ENCODE results near the gene IFITM10. TPM values are rescaled to one million over a fixed set of nuclear protein-coding genes. Genes with fewer than 3 reads are reported as not detected.
A peak's percentile ranks its signal among the peaks of the same experiment; 100 is the strongest.

Gene IFITM10
- total RNA-seq, 1 experiment from 2014 or later: 18.0 TPM

DNA sequence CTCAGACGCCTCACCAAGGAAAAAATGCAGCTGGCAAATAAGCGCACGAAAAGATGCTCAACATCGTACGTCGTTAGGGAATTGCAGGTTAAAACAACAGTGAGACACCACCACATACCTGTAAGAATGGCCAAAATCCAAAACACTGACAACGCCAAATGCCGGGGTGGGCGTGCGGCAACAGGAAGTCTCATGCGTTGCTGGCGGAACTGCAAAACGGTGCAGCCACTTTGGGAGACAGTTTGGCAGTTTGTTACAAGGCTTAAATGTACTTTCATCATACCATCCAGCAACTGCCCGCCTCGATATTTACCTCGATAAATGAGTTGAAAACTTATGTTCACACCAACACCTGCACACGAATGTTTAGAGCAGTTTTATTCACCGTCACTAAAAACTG, 20.9 kb upstream of the IFITM10 start:
- DNase-seq (ENCODE audit: low read depth, low spot score) (no peak), ATAC-seq (no peak)
- intact Hi-C loops (cut with micrococcal nuclease; ENCODE audit: unreplicated experiment): no loop called here
- no peaks in the 10 kb centered on the region for H3K36me3 ChIP-seq (ENCODE audit: control insufficient read depth, insufficient read depth, low read length)
- CTCF ChIA-PET: no interaction called here
- H3K4me3 ChIP-seq (ENCODE audit: low read depth in 2 of 2, low read length in 2 of 2): no peak overlapping the region
- H3K27ac ChIP-seq (ENCODE audit: low read length): peak overlapping the region; percentile 73
- peaks cover 42% of the 10 kb centered on the region for H3K4me1 ChIP-seq (ENCODE audit: control insufficient read depth, insufficient read depth, low read length)
- POLR2A ChIA-PET: interaction anchor here (1.0 kb wide), 1 partner anchor 14 kb away, joined by 7 read pairs; no protein-coding TSS in a partner anchor
- TF ChIP-seq, protein P1, sequence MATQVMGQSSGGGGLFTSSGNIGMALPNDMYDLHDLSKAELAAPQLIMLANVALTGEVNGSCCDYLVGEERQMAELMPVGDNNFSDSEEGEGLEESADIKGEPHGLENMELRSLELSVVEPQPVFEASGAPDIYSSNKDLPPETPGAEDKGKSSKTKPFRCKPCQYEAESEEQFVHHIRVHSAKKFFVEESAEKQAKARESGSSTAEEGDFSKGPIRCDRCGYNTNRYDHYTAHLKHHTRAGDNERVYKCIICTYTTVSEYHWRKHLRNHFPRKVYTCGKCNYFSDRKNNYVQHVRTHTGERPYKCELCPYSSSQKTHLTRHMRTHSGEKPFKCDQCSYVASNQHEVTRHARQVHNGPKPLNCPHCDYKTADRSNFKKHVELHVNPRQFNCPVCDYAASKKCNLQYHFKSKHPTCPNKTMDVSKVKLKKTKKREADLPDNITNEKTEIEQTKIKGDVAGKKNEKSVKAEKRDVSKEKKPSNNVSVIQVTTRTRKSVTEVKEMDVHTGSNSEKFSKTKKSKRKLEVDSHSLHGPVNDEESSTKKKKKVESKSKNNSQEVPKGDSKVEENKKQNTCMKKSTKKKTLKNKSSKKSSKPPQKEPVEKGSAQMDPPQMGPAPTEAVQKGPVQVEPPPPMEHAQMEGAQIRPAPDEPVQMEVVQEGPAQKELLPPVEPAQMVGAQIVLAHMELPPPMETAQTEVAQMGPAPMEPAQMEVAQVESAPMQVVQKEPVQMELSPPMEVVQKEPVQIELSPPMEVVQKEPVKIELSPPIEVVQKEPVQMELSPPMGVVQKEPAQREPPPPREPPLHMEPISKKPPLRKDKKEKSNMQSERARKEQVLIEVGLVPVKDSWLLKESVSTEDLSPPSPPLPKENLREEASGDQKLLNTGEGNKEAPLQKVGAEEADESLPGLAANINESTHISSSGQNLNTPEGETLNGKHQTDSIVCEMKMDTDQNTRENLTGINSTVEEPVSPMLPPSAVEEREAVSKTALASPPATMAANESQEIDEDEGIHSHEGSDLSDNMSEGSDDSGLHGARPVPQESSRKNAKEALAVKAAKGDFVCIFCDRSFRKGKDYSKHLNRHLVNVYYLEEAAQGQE (IDR thresholded peaks at IDR 0.05; ENCODE audit: insufficient read depth in 1 of 2, low read depth in 2 of 2, low read length in 1 of 2): no peak
- TF ChIP-seq POLR2AphosphoS5 (IDR thresholded peaks at IDR 0.05; ENCODE audit: low read depth, low read length) (no peak), TCF7L2 (IDR thresholded peaks at IDR 0.05; ENCODE audit: low read depth, low read length) (no peak), SIN3A (IDR thresholded peaks at IDR 0.05; ENCODE audit: borderline replicate concordance, insufficient read depth, low read depth, low read length) (no peak)
- TF ChIP-seq, protein P2, sequence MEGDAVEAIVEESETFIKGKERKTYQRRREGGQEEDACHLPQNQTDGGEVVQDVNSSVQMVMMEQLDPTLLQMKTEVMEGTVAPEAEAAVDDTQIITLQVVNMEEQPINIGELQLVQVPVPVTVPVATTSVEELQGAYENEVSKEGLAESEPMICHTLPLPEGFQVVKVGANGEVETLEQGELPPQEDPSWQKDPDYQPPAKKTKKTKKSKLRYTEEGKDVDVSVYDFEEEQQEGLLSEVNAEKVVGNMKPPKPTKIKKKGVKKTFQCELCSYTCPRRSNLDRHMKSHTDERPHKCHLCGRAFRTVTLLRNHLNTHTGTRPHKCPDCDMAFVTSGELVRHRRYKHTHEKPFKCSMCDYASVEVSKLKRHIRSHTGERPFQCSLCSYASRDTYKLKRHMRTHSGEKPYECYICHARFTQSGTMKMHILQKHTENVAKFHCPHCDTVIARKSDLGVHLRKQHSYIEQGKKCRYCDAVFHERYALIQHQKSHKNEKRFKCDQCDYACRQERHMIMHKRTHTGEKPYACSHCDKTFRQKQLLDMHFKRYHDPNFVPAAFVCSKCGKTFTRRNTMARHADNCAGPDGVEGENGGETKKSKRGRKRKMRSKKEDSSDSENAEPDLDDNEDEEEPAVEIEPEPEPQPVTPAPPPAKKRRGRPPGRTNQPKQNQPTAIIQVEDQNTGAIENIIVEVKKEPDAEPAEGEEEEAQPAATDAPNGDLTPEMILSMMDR (IDR thresholded peaks at IDR 0.05): no peak
- in situ Hi-C loops (cut with HindIII; ENCODE audit: low pct_unique_long_range_greater_than_20kb, low sequenced_read_pairs): no loop called here
- BruUV-seq (replicated peaks): no TSS peak
- H3K9me3 ChIP-seq (ENCODE audit: control insufficient read depth, insufficient read depth, low read depth, low read length): no peaks in the 10 kb centered on the region; the same call in 1 of the 2 replicates
- H3K27me3 ChIP-seq (ENCODE audit: control insufficient read depth, insufficient read depth, low read length): no peaks in the 10 kb centered on the region

DNA sequence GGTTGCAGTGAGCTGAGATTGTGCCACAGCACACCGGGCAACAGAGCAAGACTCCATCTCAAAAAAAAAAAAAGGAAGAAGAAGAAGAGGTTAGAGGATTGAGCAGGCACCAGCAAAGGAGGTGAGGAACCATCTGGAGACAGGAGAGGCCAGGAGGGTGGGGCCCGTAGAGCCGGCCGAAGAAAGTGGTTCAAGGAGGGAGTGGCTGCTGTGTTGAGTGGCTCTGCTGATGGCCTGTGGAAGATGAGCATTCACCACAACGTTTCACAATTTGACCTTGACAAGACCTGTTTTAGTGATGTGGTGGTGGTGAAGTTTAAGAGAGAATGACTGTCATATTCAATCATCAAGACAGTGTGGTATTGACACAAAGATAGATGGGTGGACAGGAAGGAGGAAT, 20.1 kb upstream of the IFITM10 start:
- BruUV-seq (replicated peaks): no TSS peak
- DNase-seq (ENCODE audit: low read depth, low spot score): no peak
- Histone ChIP-seq H3K27ac (ENCODE audit: low read length) (peak overlapping the region; percentile 73), H3K27me3 (ENCODE audit: control insufficient read depth, insufficient read depth, low read length) (no peaks in the 10 kb centered on the region), H3K9me3 (ENCODE audit: control insufficient read depth, insufficient read depth, low read depth, low read length) (no peaks in the 10 kb centered on the region; the same call in 1 of the 2 replicates), H3K4me1 (ENCODE audit: control insufficient read depth, insufficient read depth, low read length) (peaks cover 49% of the 10 kb centered on the region), H3K36me3 (ENCODE audit: control insufficient read depth, insufficient read depth, low read length) (no peaks in the 10 kb centered on the region), H3K4me3 (ENCODE audit: low read depth in 2 of 2, low read length in 2 of 2) (no peak overlapping the region)
- intact Hi-C loops (cut with micrococcal nuclease; ENCODE audit: unreplicated experiment) (no loop called here), in situ Hi-C loops (cut with HindIII; ENCODE audit: low pct_unique_long_range_greater_than_20kb, low sequenced_read_pairs) (no loop called here)
- no peak for ATAC-seq
- POLR2A ChIA-PET: interaction anchor here (0.6 kb wide), 1 partner anchor 959 kb away, joined by 5 read pairs; no protein-coding TSS in a partner anchor
- TF ChIP-seq POLR2AphosphoS5 (IDR thresholded peaks at IDR 0.05; ENCODE audit: low read depth, low read length) (no peak), SIN3A (IDR thresholded peaks at IDR 0.05; ENCODE audit: borderline replicate concordance, insufficient read depth, low read depth, low read length) (no peak), TCF7L2 (IDR thresholded peaks at IDR 0.05; ENCODE audit: low read depth, low read length) (no peak)
- TF ChIP-seq, protein P2 (IDR thresholded peaks at IDR 0.05): no peak
- TF ChIP-seq, protein P1 (IDR thresholded peaks at IDR 0.05; ENCODE audit: insufficient read depth in 1 of 2, low read depth in 2 of 2, low read length in 1 of 2): no peak
- CTCF ChIA-PET: no interaction called here

Data from Panc1 (cell line).